GM18502 (cell line): ENCODE measurements around the gene INHBB.
"Not testable (repeated sequence)": the region's sequence is repeated elsewhere in the genome, so short reads cannot be mapped to it uniquely, and the experiment has no call there.

ENCODE experiments used
- ATAC-seq: cut with Tn5 transposase; IDR thresholded peaks from one replicate; pipeline ENCODE4 v1.9.1; 2021; ENCODE audit warnings: mild to moderate bottlenecking; ENCODE audit not compliant: unreplicated experiment, poor library complexity

Gene INHBB

DNA sequence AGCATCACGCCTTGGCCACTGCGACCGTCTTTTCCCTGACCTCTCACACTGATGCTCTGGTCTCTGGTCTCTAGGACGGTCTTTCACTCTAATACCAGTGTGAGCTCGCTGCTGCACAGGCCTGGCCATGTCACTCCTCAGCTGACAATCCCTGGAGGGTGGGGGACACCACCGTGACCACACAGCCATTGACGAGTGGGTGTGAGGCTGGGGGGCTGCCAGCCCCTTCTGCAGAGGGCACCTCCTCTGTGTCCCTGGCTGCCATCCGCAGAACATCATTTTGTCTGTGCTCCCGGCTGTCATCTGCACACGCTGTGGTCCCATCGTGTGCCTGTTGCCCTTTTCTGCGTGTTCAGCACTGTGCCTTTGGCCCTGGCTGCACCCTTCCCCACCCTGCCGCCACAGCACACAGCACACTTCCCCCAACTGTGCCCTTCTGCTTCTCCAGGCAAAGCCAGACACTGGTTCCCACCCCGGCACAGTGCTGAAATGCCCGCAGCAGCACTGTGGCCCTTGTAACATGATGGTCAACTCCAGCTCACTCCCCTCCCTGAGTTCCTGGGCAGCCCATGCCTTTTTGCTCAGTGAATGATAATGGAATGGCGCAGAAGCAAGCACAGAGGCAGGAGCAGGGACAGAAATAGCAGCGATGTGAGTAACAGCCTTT, 30.4 kb upstream of the INHBB start:
- no peak for ATAC-seq

DNA sequence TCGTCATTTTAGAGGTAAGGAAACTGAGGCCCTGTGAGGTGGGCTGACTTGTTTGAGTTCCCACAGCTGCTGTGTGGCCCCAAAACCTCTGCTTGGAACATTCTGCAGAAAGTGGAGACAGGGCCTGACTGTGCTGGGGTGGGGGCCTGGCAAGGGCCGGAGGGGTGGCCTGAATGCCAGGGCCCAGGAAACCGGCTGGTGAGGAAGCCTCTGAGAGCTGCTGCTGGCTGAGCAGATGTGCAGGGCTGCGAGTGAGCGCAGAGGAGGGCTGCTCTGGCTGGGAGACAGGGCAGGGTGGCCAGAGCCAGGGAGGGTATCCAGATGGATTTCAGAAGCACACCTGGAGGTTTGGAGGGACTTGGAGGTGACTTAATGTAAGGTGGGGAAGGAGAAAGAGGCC, 29.9 kb upstream of the INHBB start:
- ATAC-seq: no peak

DNA sequence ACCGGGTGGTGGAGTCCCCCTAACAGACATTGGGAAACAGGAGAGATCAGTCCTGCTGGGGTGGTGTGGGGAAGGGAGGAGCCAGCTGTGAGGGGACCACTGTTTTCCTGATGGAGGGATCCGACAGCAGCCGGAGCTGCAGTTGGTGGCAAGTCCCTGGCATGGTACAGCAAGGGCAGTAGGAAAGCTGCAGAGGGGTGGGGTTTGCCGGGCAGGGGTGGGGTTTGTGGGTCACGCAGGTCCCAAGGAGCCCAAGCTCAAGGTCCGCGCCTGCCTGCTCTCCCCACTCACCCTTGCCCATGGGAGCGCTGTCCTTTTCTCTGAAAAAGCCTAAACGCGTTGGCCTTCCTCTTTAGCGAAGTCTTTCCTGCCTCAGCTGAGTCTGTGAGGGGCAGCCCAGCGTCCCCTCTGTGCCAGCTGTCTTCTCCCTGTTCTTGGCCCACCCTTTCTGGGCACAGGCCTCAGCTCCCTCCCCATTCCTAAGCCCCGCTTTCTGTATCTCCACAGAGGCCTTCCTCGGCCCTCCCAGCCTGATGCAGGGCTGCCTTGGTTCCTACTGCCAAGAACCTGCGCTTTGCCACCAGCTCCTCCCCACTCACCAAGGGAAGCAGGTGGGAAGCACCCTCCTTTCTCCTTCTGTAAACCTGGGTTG, 29.3 kb upstream of the INHBB start:
- ATAC-seq: no peak

- ATAC-seq: no peak
Observed at GRCh38 chr2:120317180-120317533, 28.8 kb upstream of the INHBB start.

DNA sequence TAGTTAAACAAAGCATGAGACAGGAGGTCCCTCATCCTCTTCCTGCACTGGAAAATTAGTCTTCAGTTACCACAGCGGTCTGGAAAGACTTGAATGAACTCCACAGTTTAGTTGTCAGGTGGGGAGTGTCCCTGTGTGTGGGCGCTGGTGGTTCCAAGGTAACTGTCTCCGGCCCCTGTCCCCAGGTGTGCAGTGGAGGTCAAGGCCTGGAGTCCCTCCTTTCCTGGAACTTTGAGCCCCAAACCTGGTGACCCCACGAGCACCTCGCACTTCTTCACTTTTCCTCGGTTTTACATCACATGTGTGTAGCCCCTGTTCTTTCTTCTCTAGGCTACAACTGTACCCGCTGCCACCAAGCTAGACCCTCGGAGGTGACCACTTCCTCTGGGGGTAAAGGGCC, 28.0 kb upstream of the INHBB start:
- ATAC-seq: no peak

DNA sequence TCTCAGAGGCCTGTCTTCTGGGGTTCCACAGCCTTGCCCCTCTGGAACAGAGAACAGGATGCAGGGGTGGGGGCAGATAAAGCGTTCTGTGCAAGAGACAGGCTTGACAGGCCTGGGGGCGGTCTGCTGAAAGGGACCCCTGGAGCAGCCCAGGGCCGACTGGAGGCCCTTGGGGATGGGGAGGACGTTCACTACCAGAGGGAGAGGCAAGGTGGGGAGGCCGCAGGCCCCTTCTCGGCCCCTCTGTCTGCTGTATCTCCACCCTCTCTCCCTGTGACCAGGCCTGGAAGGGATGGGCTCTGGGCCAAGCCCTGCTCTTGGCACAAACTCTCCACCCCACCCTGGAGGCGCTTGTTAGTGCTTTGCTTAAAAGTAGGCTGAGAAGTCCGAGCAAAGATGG, 27.3 kb upstream of the INHBB start:
- ATAC-seq: no peak

DNA sequence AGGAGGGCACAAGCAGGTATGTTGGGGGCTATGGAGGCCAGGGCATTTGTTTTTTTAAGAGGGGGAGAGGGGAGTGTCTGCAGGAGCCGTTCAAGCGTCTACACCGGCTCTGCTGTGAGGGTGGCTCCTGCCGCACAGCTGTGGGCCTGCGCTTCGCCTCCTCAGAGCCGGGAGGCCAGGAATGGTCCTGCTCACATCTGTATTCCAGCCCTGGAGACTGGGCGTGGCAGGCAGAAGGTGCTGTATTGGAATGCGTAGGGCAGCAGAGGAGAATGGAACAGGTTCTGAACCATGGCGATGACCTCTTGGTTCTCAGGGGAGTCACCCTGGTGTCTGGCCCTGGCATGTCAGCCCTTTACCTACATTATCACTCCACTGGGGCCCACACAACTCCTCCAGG, 26.8 kb upstream of the INHBB start:
- no peak for ATAC-seq

GRCh38 chr2:120319686-120320317, 26.1 kb upstream of the INHBB start:
- no peak for ATAC-seq

DNA sequence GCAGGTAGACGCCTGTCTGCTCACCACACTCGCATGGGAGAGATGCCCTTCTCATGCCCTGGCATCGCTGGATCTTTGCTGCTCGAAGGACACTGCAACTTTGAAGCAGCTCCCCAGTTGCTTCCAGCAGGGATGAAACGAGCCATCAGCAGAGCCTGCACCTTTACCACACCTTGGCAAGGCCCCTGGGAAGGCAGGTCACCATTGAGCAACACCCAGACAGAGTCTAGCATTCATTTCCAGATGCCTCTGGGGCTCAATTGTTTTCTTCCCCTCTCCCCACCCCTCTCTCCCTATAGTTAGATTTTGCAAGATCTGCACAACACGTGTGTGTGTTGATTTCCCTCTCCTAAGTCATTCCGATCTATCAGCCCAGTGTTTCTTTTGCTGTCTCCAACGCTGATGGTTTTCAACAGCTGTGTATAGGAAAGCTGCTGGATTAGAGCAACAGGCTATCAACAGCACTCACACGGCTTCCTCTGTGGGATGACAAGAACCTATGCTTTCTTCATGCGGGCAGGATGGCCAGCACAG, 25.6 kb upstream of the INHBB start:
- ATAC-seq: no peak

GRCh38 chr2:120320887-120321556, 24.9 kb upstream of the INHBB start:
- not testable (repeated sequence) for ATAC-seq

- ATAC-seq: no peak
Observed at GRCh38 chr2:120321721-120322284, 24.1 kb upstream of the INHBB start.

GRCh38 chr2:120322329-120322728, 23.6 kb upstream of the INHBB start:
- ATAC-seq: no peak

DNA sequence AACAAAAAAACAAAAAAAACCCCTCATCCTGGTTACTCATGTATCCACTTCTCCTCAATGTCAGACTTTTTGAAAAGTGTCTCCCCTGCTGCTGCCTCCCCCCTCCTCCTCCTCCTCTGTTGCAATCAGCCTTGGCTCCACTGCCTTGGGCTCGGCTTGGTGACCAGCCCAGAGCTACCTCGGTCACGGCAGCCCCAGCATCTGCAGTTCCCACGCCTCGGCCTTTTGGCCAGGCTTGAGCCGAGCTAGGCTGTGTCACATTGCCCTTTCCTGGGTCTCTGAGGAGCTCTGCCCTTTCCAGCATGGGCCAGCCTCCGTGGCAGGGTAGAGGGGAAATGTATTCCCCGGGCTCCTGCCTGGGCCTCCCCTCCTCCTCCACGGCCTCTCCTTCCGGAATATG, 22.7 kb upstream of the INHBB start:
- ATAC-seq: no peak

- no peak for ATAC-seq
Observed at GRCh38 chr2:120323807-120324399, 22.0 kb upstream of the INHBB start.

DNA sequence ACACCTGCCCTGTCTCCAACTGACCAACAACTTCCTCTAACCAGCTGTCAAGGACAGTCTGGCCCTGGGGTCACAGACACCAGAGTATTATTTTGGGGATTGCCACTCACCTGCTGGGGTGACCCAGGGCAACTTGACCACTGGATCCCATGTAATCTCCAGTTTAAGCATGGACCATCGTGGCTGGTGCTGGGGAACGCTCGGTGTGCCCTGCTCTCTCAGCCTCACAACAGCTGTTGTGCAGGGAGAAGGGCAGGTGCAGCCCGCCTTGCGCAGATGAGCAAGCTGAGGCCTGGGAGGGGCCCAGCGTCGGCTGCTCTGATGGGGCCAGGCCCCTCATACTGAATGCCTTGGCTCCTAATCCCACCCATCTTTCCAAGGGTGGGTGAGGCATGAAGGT, 21.0 kb upstream of the INHBB start:
- ATAC-seq: no peak

DNA sequence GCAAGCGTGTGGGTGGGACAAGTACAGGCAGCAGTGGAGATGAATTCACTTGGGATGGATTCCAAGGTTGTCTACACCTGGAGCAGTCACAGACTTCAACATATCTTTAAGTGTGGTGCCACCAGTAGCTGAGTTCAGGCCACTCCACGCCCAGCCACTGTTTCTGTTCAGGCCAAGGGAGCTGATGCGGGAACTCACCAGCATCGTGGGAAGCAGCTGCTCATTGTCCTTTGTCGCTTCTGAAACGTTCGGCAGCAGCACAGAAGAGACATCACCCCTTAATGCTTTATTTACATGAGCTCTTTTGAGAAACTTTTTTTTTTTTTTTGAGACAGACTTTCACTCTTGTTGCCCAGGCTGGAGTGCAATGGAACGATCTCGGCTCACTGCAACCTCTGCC, 19.9 kb upstream of the INHBB start:
- ATAC-seq: no peak

- no peak for ATAC-seq
Observed at GRCh38 chr2:120330946-120331822, 14.8 kb upstream of the INHBB start.

- no peak for ATAC-seq
Observed at GRCh38 chr2:120331903-120332302, 14.0 kb upstream of the INHBB start.

DNA sequence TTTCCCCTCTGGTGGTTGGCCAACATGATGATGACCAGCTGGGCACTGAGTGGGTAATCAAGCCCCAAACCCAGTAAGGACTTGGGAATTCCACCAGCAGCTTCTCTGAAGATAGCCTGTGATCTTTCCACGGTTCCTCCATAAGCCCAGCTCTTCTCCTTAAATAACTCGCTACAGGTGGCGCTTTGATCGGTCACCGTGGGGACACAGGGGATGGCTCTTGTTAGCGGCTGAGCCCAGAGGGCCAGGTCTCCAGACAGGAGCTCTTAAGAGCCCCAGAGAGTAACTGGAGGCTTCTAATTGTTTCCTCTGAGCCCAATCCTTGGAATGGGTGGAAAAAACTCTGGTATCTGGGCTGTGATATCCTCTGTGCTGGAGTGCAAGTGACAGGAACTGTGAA, 13.6 kb upstream of the INHBB start:
- ATAC-seq: no peak

- ATAC-seq: no peak
Observed at GRCh38 chr2:120334068-120334467, 11.9 kb upstream of the INHBB start.
